Esophagus muscularis mucosa (tissue), 3 donors: ENCODE results near the gene YOD1.

Experiments used
- POLR2AphosphoS5 ChIP-seq, 2 donors: sonication (generic); formaldehyde crosslinking; IDR thresholded peaks; one replicate each; pipeline ENCODE4 v1.6.1; 2017; ENCODE audit warnings: antibody characterized with exemption in 2 of 2
- TF ChIP-seq, protein P1 (sequence below), 3 experiments: fragments of 200-600 bp in 2 of 3; fragments of 450-650 bp in 1 of 3; sonication (generic) in 2 of 3; IDR thresholded peaks; one replicate each; pipeline ENCODE4 v1.5.1; 2017 to 2019; ENCODE audit warnings: antibody characterized with exemption in 3 of 3, mild to moderate bottlenecking in 2 of 3, moderate library complexity in 1 of 3

DNA sequence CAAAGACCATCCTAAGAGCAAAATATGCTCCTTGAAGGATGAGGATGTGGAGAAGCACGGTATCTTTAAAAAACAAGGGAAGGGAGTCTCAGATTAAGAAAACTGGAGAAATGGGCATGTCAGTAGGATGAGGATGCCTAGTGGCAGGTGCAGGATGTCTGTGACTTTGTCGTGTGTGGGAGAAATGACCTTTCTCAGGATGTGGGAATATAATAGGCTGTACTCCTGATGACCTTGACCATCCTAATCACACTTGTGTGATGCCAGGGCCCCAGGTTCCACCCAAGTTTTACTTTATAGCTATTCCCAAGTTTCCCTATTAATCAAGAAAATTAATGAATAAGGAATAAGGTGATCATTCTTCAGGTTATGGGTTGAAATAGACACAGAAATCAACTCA, 31.3 kb downstream of the YOD1 start:
- TF ChIP-seq, protein P1, sequence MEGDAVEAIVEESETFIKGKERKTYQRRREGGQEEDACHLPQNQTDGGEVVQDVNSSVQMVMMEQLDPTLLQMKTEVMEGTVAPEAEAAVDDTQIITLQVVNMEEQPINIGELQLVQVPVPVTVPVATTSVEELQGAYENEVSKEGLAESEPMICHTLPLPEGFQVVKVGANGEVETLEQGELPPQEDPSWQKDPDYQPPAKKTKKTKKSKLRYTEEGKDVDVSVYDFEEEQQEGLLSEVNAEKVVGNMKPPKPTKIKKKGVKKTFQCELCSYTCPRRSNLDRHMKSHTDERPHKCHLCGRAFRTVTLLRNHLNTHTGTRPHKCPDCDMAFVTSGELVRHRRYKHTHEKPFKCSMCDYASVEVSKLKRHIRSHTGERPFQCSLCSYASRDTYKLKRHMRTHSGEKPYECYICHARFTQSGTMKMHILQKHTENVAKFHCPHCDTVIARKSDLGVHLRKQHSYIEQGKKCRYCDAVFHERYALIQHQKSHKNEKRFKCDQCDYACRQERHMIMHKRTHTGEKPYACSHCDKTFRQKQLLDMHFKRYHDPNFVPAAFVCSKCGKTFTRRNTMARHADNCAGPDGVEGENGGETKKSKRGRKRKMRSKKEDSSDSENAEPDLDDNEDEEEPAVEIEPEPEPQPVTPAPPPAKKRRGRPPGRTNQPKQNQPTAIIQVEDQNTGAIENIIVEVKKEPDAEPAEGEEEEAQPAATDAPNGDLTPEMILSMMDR (IDR thresholded peaks at IDR 0.05), result no peak
- TF ChIP-seq POLR2AphosphoS5 (IDR thresholded peaks at IDR 0.05), result no peak
